Caco-2 (cell line): Measurements from ENCODE around the gene CLSTN1. TPM values are rescaled to one million over a fixed set of nuclear protein-coding genes. Genes with fewer than 3 reads are reported as not detected.
A peak's percentile ranks its signal among the peaks of the same experiment; 100 is the strongest.

Experiments
- BruUV-seq: library from RNA; stranded (reverse); fragments of 400-500 nt; replicated peaks from 2 replicates; lab custom pipeline; 2021; lab: Mats Ljungman, UMichigan
- CTCF ChIA-PET: fragments of 300-600 bp; sonication (Branson Sonifier 250); formaldehyde crosslinking; loops from one replicate; lab custom pipeline; 2022; ENCODE audit warnings: antibody characterized with exemption; lab: Charles Lee
- POLR2A ChIA-PET: fragments of 300-600 bp; sonication (Branson Sonifier 250); formaldehyde crosslinking; loops from one replicate; lab custom pipeline; 2022; ENCODE audit warnings: antibody characterized with exemption; lab: Charles Lee
- DNase-seq, 2 experiments: peaks; one replicate each; pipeline versions ENCODE4 v3.0.0 to v3.0.0-alpha.2; 2020 to 2022
- H3K27me3 ChIP-seq: replicated peaks from 2 replicates; pipeline ENCODE4 v1.6.0; 2011; ENCODE audit warnings: low read length; ENCODE audit not compliant: control insufficient read depth, insufficient read depth
- H3K36me3 ChIP-seq: 2 replicates; pipeline ENCODE4 v1.5.1; 2011; ENCODE audit warnings: low read length; ENCODE audit not compliant: control insufficient read depth, insufficient read depth
- H3K4me1 ChIP-seq: fragments of 250-450 bp; sonication (Bioruptor Pico); 2 replicates; pipeline ENCODE4 v1.5.1; 2020; ENCODE audit warnings: mild to moderate bottlenecking
- H3K4me3 ChIP-seq: 2 replicates; pipeline ENCODE4 v1.5.1; 2011; ENCODE audit warnings: low read depth, mild to moderate bottlenecking, control low read depth, low read length
- H3K9me3 ChIP-seq: fragments of 250-450 bp; sonication (Bioruptor Pico); 2 replicates; pipeline ENCODE4 v1.5.1; 2020; ENCODE audit warnings: mild to moderate bottlenecking, moderate library complexity
- H3K27ac Mint-ChIP-seq: one replicate; pipeline ENCODE4 v1.8.0; 2022; ENCODE audit warnings: mixed read lengths; ENCODE audit not compliant: unreplicated experiment
- H3K27me3 Mint-ChIP-seq: one replicate; pipeline ENCODE4 v1.8.0; 2022; ENCODE audit warnings: mixed read lengths; ENCODE audit not compliant: insufficient read depth, unreplicated experiment
- H3K36me3 Mint-ChIP-seq: one replicate; pipeline ENCODE4 v1.8.0; 2022; ENCODE audit warnings: mild to moderate bottlenecking, mixed read lengths; ENCODE audit not compliant: insufficient read depth, unreplicated experiment
- H3K4me1 Mint-ChIP-seq: one replicate; pipeline ENCODE4 v1.8.0; 2022; ENCODE audit warnings: low read depth, mixed read lengths; ENCODE audit not compliant: unreplicated experiment
- H3K4me3 Mint-ChIP-seq: one replicate; pipeline ENCODE4 v1.8.0; 2022; ENCODE audit warnings: mild to moderate bottlenecking, moderate library complexity, mixed read lengths; ENCODE audit not compliant: unreplicated experiment
- H3K9me3 Mint-ChIP-seq: one replicate; pipeline ENCODE4 v1.8.0; 2022; ENCODE audit warnings: mixed read lengths; ENCODE audit not compliant: unreplicated experiment
- intact Hi-C: fragments of 100-400 bp; cut with micrococcal nuclease; formaldehyde crosslinking; loops from one replicate; pipeline ENCODE4 v1.10.0; 2022; ENCODE audit not compliant: unreplicated experiment
- total RNA-seq: library from RNA; stranded (reverse); gene quantifications from 2 replicates; pipeline ENCODE4 v1.2.3, GENCODE V29; 2022
- TF ChIP-seq, protein P1 (sequence below), 2 experiments: fragments of 200-600 bp in 1 of 2; IDR thresholded peaks; 1 replicate in 1 of 2; 2 replicates in 1 of 2; pipeline versions ENCODE4 v1.5.1 to v1.8.0; 2011 to 2022; ENCODE audit warnings: antibody characterized with exemption in 1 of 2, control low read depth in 1 of 2, inconsistent platforms in 1 of 2, low read depth in 1 of 2, low read length in 1 of 2, mild to moderate bottlenecking in 1 of 2, moderate library complexity in 1 of 2; ENCODE audit not compliant: insufficient read depth in 1 of 2, severe bottlenecking in 1 of 2, unreplicated experiment in 1 of 2

The CLSTN1 gene
- total RNA-seq, 1 experiment from 2014 or later: 102 TPM

DNA sequence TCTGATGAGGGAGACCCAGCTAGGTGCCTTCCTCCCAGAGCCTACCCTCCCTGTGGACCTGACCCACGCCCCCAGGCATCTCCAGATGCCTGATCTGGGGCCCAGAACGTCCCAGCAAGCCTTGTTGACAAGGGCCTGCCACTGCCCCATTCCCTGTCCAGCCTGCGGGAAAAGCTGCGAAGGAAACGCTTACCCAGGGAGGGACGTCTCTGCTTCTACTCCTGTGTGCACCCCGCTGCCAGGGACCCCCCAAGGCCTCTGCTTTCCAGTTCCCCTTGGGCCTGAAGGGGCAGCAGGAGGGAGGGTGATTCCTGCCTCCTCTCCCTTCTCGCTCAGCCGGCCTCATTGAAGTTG, 11.6 kb upstream of the CLSTN1 start:
- Mint-ChIP-seq H3K4me1 (no peaks in the 10 kb centered on the region), H3K27ac (no peak overlapping the region), H3K27me3 (peaks cover 3% of the 10 kb centered on the region), H3K9me3 (no peaks in the 10 kb centered on the region), H3K4me3 (no peak overlapping the region), H3K36me3 (no peaks in the 10 kb centered on the region)
- no peak for DNase-seq
- Histone ChIP-seq H3K27me3 (no peaks in the 10 kb centered on the region), H3K4me3 (no peak overlapping the region), H3K36me3 (no peaks in the 10 kb centered on the region), H3K4me1 (no peaks in the 10 kb centered on the region), H3K9me3 (no peaks in the 10 kb centered on the region)
- ChIA-PET POLR2A (no interaction called here), CTCF (no interaction called here)
- no TSS peak for BruUV-seq
- intact Hi-C loops: no loop called here
- TF ChIP-seq, protein P1, sequence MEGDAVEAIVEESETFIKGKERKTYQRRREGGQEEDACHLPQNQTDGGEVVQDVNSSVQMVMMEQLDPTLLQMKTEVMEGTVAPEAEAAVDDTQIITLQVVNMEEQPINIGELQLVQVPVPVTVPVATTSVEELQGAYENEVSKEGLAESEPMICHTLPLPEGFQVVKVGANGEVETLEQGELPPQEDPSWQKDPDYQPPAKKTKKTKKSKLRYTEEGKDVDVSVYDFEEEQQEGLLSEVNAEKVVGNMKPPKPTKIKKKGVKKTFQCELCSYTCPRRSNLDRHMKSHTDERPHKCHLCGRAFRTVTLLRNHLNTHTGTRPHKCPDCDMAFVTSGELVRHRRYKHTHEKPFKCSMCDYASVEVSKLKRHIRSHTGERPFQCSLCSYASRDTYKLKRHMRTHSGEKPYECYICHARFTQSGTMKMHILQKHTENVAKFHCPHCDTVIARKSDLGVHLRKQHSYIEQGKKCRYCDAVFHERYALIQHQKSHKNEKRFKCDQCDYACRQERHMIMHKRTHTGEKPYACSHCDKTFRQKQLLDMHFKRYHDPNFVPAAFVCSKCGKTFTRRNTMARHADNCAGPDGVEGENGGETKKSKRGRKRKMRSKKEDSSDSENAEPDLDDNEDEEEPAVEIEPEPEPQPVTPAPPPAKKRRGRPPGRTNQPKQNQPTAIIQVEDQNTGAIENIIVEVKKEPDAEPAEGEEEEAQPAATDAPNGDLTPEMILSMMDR (IDR thresholded peaks at IDR 0.05; ENCODE audit: insufficient read depth in 1 of 2, low read depth in 1 of 2, low read length in 1 of 2, severe bottlenecking in 1 of 2, unreplicated experiment in 1 of 2): no peak

DNA sequence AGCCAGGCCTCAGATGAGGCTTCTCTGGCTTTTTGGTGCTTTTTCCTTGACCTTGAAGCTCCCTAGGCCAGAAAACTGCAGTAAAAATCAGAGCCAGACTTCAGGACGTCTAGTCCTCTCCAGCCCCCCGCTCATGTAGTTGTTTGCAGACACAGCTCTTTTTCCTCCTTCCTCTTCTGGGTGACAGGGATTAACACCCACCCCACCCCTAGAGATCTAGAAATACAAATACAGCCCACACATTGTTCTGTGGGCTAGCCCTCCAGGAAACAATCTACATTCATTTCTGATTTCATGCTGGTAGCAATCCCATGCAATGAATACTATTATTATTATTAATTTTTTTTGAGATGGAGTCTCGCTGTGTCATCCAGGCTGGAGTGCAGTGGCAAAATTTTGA, 9.9 kb upstream of the CLSTN1 start:
- no TSS peak for BruUV-seq

DNA sequence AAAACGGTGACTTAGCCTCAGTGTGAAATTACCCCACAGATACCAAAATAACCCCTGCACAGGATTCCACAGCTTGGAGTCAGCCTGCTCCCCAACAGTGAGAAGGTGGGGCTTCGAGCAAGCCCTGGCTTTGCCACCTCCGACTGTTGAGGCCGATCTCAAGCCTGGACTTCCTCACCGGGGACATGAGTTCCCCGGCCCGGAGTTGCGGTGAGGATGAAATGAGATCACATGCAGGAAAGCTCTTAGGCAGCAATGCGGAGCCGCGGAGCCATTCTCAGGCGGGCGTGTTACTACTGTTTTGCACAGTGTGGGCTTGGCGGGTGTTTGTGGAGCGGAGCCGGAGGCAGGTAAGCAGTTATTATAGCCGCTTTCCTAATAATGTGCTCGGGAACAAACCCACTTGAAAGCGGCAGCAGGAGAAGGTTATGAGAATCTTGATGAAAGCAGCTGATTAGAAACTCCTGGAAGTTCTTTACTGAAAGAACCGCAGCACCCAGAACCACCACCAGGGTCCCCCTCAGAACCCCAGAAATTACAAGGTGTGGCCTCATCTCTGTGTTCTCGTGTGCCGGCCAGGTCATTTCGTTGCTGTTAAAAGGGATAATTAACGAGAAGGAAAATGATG, 3.9 kb upstream of the CLSTN1 start:
- Mint-ChIP-seq H3K27me3 (no peaks in the 10 kb centered on the region), H3K4me3 (no peak overlapping the region), H3K27ac (no peak overlapping the region), H3K36me3 (no peaks in the 10 kb centered on the region), H3K9me3 (no peaks in the 10 kb centered on the region), H3K4me1 (peaks cover 13% of the 10 kb centered on the region)
- no peaks in the 10 kb centered on the region for H3K27me3 ChIP-seq
- CTCF ChIA-PET: interaction anchor here (0.7 kb wide), 1 partner anchor 107 kb away, joined by 3 read pairs; no protein-coding TSS in a partner anchor
- no peaks in the 10 kb centered on the region for H3K9me3 ChIP-seq
- POLR2A ChIA-PET: no interaction called here
- no TSS peak for BruUV-seq
- intact Hi-C loops: loop anchor here (1.0 kb wide), 1 partner anchor 43 kb away; no protein-coding TSS in a partner anchor
- peaks cover 16% of the 10 kb centered on the region; the same call in 1 of the 2 replicates for H3K4me1 ChIP-seq
- H3K4me3 ChIP-seq: no peak overlapping the region
- TF ChIP-seq, protein P1 (IDR thresholded peaks at IDR 0.05; ENCODE audit: insufficient read depth in 1 of 2, low read depth in 1 of 2, low read length in 1 of 2, severe bottlenecking in 1 of 2, unreplicated experiment in 1 of 2): peak; percentile 23 to 32
- no peak for DNase-seq
- H3K36me3 ChIP-seq: no peaks in the 10 kb centered on the region

More for the DNA sequence above, 9.9 kb upstream of the CLSTN1 start:
- no peaks in the 10 kb centered on the region for H3K36me3 Mint-ChIP-seq
- no peaks in the 10 kb centered on the region for H3K27me3 ChIP-seq
- H3K9me3 Mint-ChIP-seq: no peaks in the 10 kb centered on the region
- POLR2A ChIA-PET: no interaction called here
- H3K36me3 ChIP-seq: no peaks in the 10 kb centered on the region
- no peaks in the 10 kb centered on the region for H3K4me1 Mint-ChIP-seq
- DNase-seq: no peak
- no peaks in the 10 kb centered on the region for H3K4me1 ChIP-seq
- H3K9me3 ChIP-seq: no peaks in the 10 kb centered on the region
- H3K27me3 Mint-ChIP-seq: no peaks in the 10 kb centered on the region
- no peak overlapping the region for H3K4me3 ChIP-seq
- TF ChIP-seq, protein P1 (IDR thresholded peaks at IDR 0.05; ENCODE audit: insufficient read depth in 1 of 2, low read depth in 1 of 2, low read length in 1 of 2, severe bottlenecking in 1 of 2, unreplicated experiment in 1 of 2): no peak
- H3K4me3 Mint-ChIP-seq: no peak overlapping the region
- intact Hi-C loops: no loop called here
- CTCF ChIA-PET: no interaction called here
- H3K27ac Mint-ChIP-seq: no peak overlapping the region
